Measurements from ENCODE around the gene SLC25A23. TPM values are rescaled to one million over a fixed set of nuclear protein-coding genes. Genes with fewer than 3 reads are reported as not detected.

Gene SLC25A23
- total RNA-seq, 1 donor from 2014 or later, result 41.8 TPM

DNA sequence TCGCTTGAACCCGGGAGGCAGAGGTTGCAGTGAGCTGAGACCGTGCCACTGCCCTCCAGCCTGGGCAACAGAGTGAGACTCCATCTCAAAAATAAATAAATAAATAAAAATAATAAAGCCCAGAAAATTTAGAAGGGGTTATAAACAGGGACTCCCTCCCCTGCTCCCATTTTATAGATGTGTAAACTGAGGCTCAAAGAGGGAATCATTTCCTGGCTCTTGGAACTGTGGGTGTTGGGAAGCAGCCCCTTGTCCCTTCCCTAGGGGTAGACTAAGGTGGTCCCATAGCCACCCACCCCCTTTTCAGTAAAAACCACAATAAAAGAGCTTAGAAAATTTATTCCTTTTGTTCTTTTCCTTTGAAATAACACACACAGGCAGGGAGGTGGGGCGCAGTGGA, 19.8 kb downstream of the SLC25A23 start:
- no peak for DNase-seq (ENCODE audit: low read depth)
- peaks cover 4% of the 10 kb centered on the region for H3K27me3 Mint-ChIP-seq (ENCODE audit: low read depth, unreplicated experiment)
- H3K27me3 ChIP-seq (ENCODE audit: insufficient read depth, low read length), result no peaks in the 10 kb centered on the region
- H3K4me3 Mint-ChIP-seq (ENCODE audit: unreplicated experiment), result no peak overlapping the region
- no peak overlapping the region for H2AFZ ChIP-seq (ENCODE audit: low read depth, low read length)
- H3K4me1 Mint-ChIP-seq (ENCODE audit: low read depth, unreplicated experiment), result no peaks in the 10 kb centered on the region
- FAIRE-seq, result no peak
- no peak overlapping the region for H3K4me3 ChIP-seq (ENCODE audit: insufficient read depth, low read depth, low read length)
- H4K20me1 ChIP-seq (ENCODE audit: insufficient read depth, low read length), result no peaks in the 10 kb centered on the region
- H3K9ac ChIP-seq (ENCODE audit: low read length), result no peak overlapping the region
- TF ChIP-seq EZH2 (IDR thresholded peaks at IDR 0.05; ENCODE audit: insufficient read depth, low read length), result no peak
- H3K4me1 ChIP-seq (ENCODE audit: insufficient read depth, low read length), result no peaks in the 10 kb centered on the region
- H3K27ac ChIP-seq (ENCODE audit: low read depth, low read length), result no peak overlapping the region
- H3K27ac Mint-ChIP-seq (ENCODE audit: unreplicated experiment), result no peak overlapping the region
- H3K36me3 Mint-ChIP-seq (ENCODE audit: low read depth, unreplicated experiment), result peaks cover 5% of the 10 kb centered on the region
- peaks cover 2% of the 10 kb centered on the region for H3K9me3 Mint-ChIP-seq (ENCODE audit: unreplicated experiment)
- H3K79me2 ChIP-seq (ENCODE audit: insufficient read depth, low read length), result no peaks in the 10 kb centered on the region
- H3K9me3 ChIP-seq (ENCODE audit: insufficient read depth, low read depth, low read length), result no peaks in the 10 kb centered on the region
- H3K36me3 ChIP-seq (ENCODE audit: insufficient read depth, low read length), result no peaks in the 10 kb centered on the region
- no peak overlapping the region for H3K4me2 ChIP-seq (ENCODE audit: low read length)

DNA sequence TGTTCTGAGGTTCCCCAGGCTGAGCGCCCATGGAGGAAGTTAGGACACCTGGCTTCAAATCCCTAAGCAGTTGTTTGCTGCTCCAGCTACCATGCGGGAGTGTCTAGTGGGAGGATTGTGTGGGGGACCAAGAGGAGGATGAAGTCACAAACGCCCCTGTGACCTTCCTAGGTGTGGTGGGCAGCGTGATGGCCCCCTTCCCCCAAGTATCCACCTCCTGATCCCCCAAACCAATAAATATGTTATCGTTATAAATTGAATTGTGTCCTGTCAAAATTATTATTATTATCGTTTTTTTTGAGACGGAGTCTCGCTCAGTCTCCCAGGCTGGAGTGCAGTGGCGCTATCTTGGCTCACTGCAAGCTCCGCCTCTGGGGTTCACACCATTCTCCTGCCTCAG, 25.9 kb downstream of the SLC25A23 start, which contains the start of gene SLC25A41:
SLC25A41 (minus strand) TSS at position 101 of the 400 bp plus-strand sequence; CDS start at position 31, 70 bp downstream.
- TF ChIP-seq, protein P1, sequence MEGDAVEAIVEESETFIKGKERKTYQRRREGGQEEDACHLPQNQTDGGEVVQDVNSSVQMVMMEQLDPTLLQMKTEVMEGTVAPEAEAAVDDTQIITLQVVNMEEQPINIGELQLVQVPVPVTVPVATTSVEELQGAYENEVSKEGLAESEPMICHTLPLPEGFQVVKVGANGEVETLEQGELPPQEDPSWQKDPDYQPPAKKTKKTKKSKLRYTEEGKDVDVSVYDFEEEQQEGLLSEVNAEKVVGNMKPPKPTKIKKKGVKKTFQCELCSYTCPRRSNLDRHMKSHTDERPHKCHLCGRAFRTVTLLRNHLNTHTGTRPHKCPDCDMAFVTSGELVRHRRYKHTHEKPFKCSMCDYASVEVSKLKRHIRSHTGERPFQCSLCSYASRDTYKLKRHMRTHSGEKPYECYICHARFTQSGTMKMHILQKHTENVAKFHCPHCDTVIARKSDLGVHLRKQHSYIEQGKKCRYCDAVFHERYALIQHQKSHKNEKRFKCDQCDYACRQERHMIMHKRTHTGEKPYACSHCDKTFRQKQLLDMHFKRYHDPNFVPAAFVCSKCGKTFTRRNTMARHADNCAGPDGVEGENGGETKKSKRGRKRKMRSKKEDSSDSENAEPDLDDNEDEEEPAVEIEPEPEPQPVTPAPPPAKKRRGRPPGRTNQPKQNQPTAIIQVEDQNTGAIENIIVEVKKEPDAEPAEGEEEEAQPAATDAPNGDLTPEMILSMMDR (IDR thresholded peaks at IDR 0.05; ENCODE audit: insufficient read depth, low read depth, low read length), result no peak
- no peak for TF ChIP-seq EZH2 (IDR thresholded peaks at IDR 0.05; ENCODE audit: insufficient read depth, low read length)
- DNase-seq (ENCODE audit: low read depth) (no peak), FAIRE-seq (no peak)
- Histone ChIP-seq H3K4me1 (ENCODE audit: insufficient read depth, low read length) (no peaks in the 10 kb centered on the region), H3K4me2 (ENCODE audit: low read length) (no peak within 1 kb of the TSS), H3K9me3 (ENCODE audit: insufficient read depth, low read depth, low read length) (no peaks in the 10 kb centered on the region), H4K20me1 (ENCODE audit: insufficient read depth, low read length) (no peaks in the 10 kb centered on the region), H3K36me3 (ENCODE audit: insufficient read depth, low read length) (no peaks in the 10 kb centered on the region), H3K27me3 (ENCODE audit: insufficient read depth, low read length) (no peaks in the 10 kb centered on the region), H3K4me3 (ENCODE audit: insufficient read depth, low read depth, low read length) (no peak within 1 kb of the TSS), H3K27ac (ENCODE audit: low read depth, low read length) (no peak within 1 kb of the TSS), H3K79me2 (ENCODE audit: insufficient read depth, low read length) (no peaks in the 10 kb centered on the region), H3K9ac (ENCODE audit: low read length) (no peak within 1 kb of the TSS), H2AFZ (ENCODE audit: low read depth, low read length) (no peak within 1 kb of the TSS)
- H3K4me3 Mint-ChIP-seq (ENCODE audit: unreplicated experiment), result no peak within 1 kb of the TSS
- H3K27me3 Mint-ChIP-seq (ENCODE audit: low read depth, unreplicated experiment), result peaks cover under 1% of the 10 kb centered on the region
- peaks cover 2% of the 10 kb centered on the region for H3K36me3 Mint-ChIP-seq (ENCODE audit: low read depth, unreplicated experiment)
- H3K27ac Mint-ChIP-seq (ENCODE audit: unreplicated experiment), result no peak within 1 kb of the TSS
- H3K4me1 Mint-ChIP-seq (ENCODE audit: low read depth, unreplicated experiment), result no peaks in the 10 kb centered on the region
- H3K9me3 Mint-ChIP-seq (ENCODE audit: unreplicated experiment), result peaks cover 2% of the 10 kb centered on the region

DNA sequence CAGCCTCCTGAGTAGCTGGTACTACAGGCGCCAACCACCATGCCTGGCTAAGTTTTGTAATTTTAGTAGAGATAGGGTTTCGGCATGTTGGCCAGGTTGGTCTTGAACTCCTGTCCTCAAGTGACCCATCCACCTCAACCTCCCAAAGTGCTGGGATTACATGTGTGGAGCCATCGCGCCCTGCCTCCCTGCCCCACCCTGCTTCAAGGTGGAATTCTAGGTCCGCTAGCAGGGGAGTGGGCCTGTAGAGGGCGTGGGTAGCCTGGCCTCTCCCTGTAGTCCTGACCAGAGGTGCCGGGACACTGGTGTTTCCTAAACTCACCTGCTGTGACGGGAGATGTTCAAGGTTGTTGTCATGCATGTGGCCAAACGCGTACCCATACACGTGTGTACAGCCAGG, 26.4 kb downstream of the SLC25A23 start:
- Histone ChIP-seq H3K79me2 (ENCODE audit: insufficient read depth, low read length) (no peaks in the 10 kb centered on the region), H3K4me2 (ENCODE audit: low read length) (no peak overlapping the region), H3K9me3 (ENCODE audit: insufficient read depth, low read depth, low read length) (no peaks in the 10 kb centered on the region), H3K36me3 (ENCODE audit: insufficient read depth, low read length) (no peaks in the 10 kb centered on the region), H3K4me1 (ENCODE audit: insufficient read depth, low read length) (no peaks in the 10 kb centered on the region), H3K9ac (ENCODE audit: low read length) (no peak overlapping the region), H3K27me3 (ENCODE audit: insufficient read depth, low read length) (no peaks in the 10 kb centered on the region), H4K20me1 (ENCODE audit: insufficient read depth, low read length) (no peaks in the 10 kb centered on the region), H3K4me3 (ENCODE audit: insufficient read depth, low read depth, low read length) (no peak overlapping the region), H3K27ac (ENCODE audit: low read depth, low read length) (no peak overlapping the region), H2AFZ (ENCODE audit: low read depth, low read length) (no peak overlapping the region)
- Mint-ChIP-seq H3K27ac (ENCODE audit: unreplicated experiment) (no peak overlapping the region), H3K4me1 (ENCODE audit: low read depth, unreplicated experiment) (no peaks in the 10 kb centered on the region), H3K27me3 (ENCODE audit: low read depth, unreplicated experiment) (no peaks in the 10 kb centered on the region), H3K9me3 (ENCODE audit: unreplicated experiment) (peaks cover 2% of the 10 kb centered on the region), H3K36me3 (ENCODE audit: low read depth, unreplicated experiment) (peaks cover 2% of the 10 kb centered on the region), H3K4me3 (ENCODE audit: unreplicated experiment) (no peak overlapping the region)
- DNase-seq (ENCODE audit: low read depth) (no peak), FAIRE-seq (no peak)
- TF ChIP-seq, protein P1 (IDR thresholded peaks at IDR 0.05; ENCODE audit: insufficient read depth, low read depth, low read length), result no peak
- TF ChIP-seq EZH2 (IDR thresholded peaks at IDR 0.05; ENCODE audit: insufficient read depth, low read length), result no peak

Measured in astrocyte (in vitro differentiated cells and primary cell).